ENCODE measurements around the gene MCF2L2. TPM values are rescaled to one million over a fixed set of nuclear protein-coding genes. Genes with fewer than 3 reads are reported as not detected.

Gene MCF2L2
- total RNA-seq, 1 donor from 2014 or later: 18.1 TPM

GRCh38 chr3:183153210-183153950 is 275.0 kb downstream of the MCF2L2 start:
- TF ChIP-seq CTCF (IDR thresholded peaks at IDR 0.05; ENCODE audit: partially characterized antibody, unreplicated experiment): no peak
- no peaks in the 10 kb centered on the region for H3K9me3 Mint-ChIP-seq (ENCODE audit: unreplicated experiment)
- H3K27ac Mint-ChIP-seq (ENCODE audit: unreplicated experiment): no peak overlapping the region
- H3K36me3 Mint-ChIP-seq (ENCODE audit: unreplicated experiment): no peaks in the 10 kb centered on the region
- no peaks in the 10 kb centered on the region for H3K27me3 Mint-ChIP-seq (ENCODE audit: unreplicated experiment)
- H3K4me3 Mint-ChIP-seq (ENCODE audit: unreplicated experiment): no peak overlapping the region
- no peaks in the 10 kb centered on the region for H3K4me1 Mint-ChIP-seq (ENCODE audit: low read depth, unreplicated experiment)
- DNase-seq: no peak

- no peak overlapping the region for H3K27ac Mint-ChIP-seq (ENCODE audit: unreplicated experiment)
Observed at GRCh38 chr3:183151821-183152351, 276.5 kb downstream of the MCF2L2 start.

GRCh38 chr3:183151086-183151485 is 277.3 kb downstream of the MCF2L2 start:
- Mint-ChIP-seq H3K27me3 (ENCODE audit: unreplicated experiment) (no peaks in the 10 kb centered on the region), H3K27ac (ENCODE audit: unreplicated experiment) (no peak overlapping the region), H3K9me3 (ENCODE audit: unreplicated experiment) (no peaks in the 10 kb centered on the region), H3K36me3 (ENCODE audit: unreplicated experiment) (no peaks in the 10 kb centered on the region), H3K4me3 (ENCODE audit: unreplicated experiment) (no peak overlapping the region), H3K4me1 (ENCODE audit: low read depth, unreplicated experiment) (no peaks in the 10 kb centered on the region)
- DNase-seq: no peak
- TF ChIP-seq CTCF (IDR thresholded peaks at IDR 0.05; ENCODE audit: partially characterized antibody, unreplicated experiment): no peak

More at GRCh38 chr3:183151821-183152351, 276.5 kb downstream of the MCF2L2 start:
- no peaks in the 10 kb centered on the region for H3K27me3 Mint-ChIP-seq (ENCODE audit: unreplicated experiment)
- no peaks in the 10 kb centered on the region for H3K4me1 Mint-ChIP-seq (ENCODE audit: low read depth, unreplicated experiment)
- TF ChIP-seq CTCF (IDR thresholded peaks at IDR 0.05; ENCODE audit: partially characterized antibody, unreplicated experiment): no peak
- no peaks in the 10 kb centered on the region for H3K9me3 Mint-ChIP-seq (ENCODE audit: unreplicated experiment)
- H3K4me3 Mint-ChIP-seq (ENCODE audit: unreplicated experiment): no peak overlapping the region
- no peak for DNase-seq
- H3K36me3 Mint-ChIP-seq (ENCODE audit: unreplicated experiment): no peaks in the 10 kb centered on the region

- Mint-ChIP-seq H3K36me3 (ENCODE audit: unreplicated experiment) (no peaks in the 10 kb centered on the region), H3K27me3 (ENCODE audit: unreplicated experiment) (no peaks in the 10 kb centered on the region), H3K9me3 (ENCODE audit: unreplicated experiment) (no peaks in the 10 kb centered on the region), H3K27ac (ENCODE audit: unreplicated experiment) (no peak overlapping the region), H3K4me1 (ENCODE audit: low read depth, unreplicated experiment) (no peaks in the 10 kb centered on the region), H3K4me3 (ENCODE audit: unreplicated experiment) (no peak overlapping the region)
- no peak for DNase-seq
- no peak for TF ChIP-seq CTCF (IDR thresholded peaks at IDR 0.05; ENCODE audit: partially characterized antibody, unreplicated experiment)
Observed at GRCh38 chr3:183149915-183150750, 278.3 kb downstream of the MCF2L2 start.
